GM13976 (cell line): ENCODE results near the gene KCNC2.

Experiments
- DNase-seq: peaks from one replicate; pipeline ENCODE4 v3.0.0; 2012; ENCODE audit warnings: low spot score
- in situ Hi-C: fragments of 300-500 bp; cut with MboI; formaldehyde crosslinking; loops from one replicate; pipeline ENCODE4 v1.12.0; 2022; ENCODE audit warnings: low sequenced_read_pairs, mixed read lengths, inconsistent platforms; ENCODE audit not compliant: unreplicated experiment
- TF ChIP-seq, protein P1 (sequence below): IDR thresholded peaks from 2 replicates; pipeline ENCODE4 v1.5.1; 2012; ENCODE audit warnings: borderline replicate concordance, mild to moderate bottlenecking; ENCODE audit not compliant: insufficient read depth; ENCODE audit errors: extremely low read depth, missing control alignments, control extremely low read depth

KCNC2 gene

GRCh38 chr12:75170640-75171185, 38.9 kb downstream of the KCNC2 start:
- TF ChIP-seq, protein P1, sequence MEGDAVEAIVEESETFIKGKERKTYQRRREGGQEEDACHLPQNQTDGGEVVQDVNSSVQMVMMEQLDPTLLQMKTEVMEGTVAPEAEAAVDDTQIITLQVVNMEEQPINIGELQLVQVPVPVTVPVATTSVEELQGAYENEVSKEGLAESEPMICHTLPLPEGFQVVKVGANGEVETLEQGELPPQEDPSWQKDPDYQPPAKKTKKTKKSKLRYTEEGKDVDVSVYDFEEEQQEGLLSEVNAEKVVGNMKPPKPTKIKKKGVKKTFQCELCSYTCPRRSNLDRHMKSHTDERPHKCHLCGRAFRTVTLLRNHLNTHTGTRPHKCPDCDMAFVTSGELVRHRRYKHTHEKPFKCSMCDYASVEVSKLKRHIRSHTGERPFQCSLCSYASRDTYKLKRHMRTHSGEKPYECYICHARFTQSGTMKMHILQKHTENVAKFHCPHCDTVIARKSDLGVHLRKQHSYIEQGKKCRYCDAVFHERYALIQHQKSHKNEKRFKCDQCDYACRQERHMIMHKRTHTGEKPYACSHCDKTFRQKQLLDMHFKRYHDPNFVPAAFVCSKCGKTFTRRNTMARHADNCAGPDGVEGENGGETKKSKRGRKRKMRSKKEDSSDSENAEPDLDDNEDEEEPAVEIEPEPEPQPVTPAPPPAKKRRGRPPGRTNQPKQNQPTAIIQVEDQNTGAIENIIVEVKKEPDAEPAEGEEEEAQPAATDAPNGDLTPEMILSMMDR, result no peak
- DNase-seq, result no peak
- in situ Hi-C loops, result no loop called here

- in situ Hi-C loops, result no loop called here
- no peak for DNase-seq
- TF ChIP-seq, protein P1, result no peak
These were observed 46.8 kb downstream of the KCNC2 start for GRCh38 chr12:75162845-75163244.

DNA sequence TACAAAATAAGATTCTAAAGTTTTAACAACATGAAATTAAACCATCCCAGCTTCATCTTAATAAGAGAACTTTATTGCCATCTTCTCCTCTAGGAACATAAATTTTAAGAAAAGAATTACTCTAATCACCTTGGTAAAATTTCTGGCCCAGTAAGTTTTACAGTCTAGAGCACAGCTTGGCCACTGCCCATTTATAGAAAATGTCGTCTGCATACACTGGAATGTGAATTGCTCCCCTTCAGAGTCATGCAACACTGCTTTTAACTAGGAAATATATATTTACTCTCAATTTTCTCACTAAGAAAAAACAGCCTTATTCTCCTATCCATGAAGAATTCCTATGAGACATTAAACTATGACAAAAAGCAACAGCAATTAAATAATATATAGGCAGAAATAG, 48.2 kb downstream of the KCNC2 start:
- no peak for DNase-seq
- in situ Hi-C loops, result no loop called here
- TF ChIP-seq, protein P1, result no peak

GRCh38 chr12:75157385-75157784, 52.3 kb downstream of the KCNC2 start:
- in situ Hi-C loops, result no loop called here
- TF ChIP-seq, protein P1, result no peak
- no peak for DNase-seq

DNA sequence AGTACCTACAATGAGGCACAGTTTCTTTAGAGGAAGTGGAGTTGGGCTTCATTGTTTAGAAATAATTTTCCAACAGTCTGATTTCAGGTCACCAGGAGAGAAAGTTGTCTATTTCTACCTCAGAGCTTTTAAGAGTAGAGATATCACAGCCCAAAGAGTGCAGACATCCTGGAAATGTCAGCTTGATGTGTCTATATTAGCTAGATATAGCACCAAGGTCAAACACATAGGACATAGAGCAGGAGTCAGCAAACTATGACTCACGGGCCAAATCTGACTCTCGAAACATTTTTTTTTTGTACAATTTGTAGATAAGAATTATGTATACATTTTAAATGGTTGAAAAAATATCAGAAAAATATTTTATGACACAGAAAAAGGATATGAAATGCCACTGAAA, 53.7 kb downstream of the KCNC2 start:
- DNase-seq, result no peak
- TF ChIP-seq, protein P1, result no peak
- in situ Hi-C loops, result no loop called here

DNA sequence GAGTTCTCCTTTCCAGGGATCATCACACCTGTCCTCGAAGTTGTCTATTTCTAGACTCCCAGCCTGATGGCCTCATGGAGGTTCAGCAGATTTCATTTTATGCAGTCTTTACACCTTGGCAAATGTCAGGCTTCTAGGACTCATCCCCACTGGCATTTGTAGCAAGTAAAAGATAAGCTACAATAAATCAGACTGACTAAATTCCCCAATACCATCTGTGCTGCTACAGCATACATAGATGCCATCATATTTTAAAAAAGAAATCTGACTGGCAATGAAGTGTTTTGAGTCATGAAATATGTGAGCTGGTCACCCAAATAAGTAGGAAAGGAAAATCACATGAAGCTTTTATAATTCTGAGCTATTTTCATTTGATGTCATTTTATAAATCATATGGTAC, 55.3 kb downstream of the KCNC2 start:
- TF ChIP-seq, protein P1, result no peak
- in situ Hi-C loops, result no loop called here
- DNase-seq, result no peak

- in situ Hi-C loops, result no loop called here
- TF ChIP-seq, protein P1, result no peak
- no peak for DNase-seq
These were observed 70.4 kb downstream of the KCNC2 start for GRCh38 chr12:75139196-75139595.
